ENCODE data around the gene PLXNA3.

DNA sequence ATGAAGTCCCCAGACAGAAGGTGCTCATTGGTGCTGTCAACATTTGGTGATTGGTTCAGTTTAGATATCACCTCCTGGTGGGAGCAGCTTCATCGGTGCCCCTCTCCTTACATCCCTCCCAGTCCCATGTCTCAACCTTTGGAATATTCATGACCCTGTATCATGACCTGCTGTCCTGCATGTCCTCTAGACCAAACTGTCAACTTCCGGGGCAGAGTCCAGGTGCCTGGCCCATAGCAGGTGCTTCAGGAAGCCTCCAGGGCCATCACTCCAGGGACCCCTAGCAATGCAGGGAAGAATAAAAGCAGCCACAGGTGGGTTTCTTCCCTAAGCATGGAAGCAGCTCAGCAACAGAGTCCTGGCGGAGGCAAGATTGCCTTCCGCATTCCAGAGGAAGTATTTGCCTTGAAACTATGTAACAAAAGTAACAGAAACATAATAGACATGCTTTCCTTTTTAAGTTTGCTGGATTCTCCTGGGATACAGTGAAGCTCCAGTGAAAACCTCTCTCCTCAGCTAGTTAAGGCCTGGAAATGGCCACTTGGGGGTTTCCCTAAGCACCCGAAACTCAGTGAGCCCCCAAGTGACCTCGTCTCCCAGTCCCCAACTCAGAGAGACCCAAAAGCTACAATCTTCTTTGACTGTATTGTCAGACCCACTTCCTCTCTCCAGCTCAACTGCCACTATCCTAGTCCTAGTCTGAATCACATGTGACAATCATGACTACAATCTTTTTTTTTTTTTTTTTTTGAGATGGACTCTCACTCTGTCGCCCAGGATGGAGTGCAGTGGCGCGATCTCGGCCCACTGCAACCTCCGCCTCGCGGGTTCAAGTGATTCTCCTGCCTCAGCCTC lies 30.9 kb upstream of the PLXNA3 start:
- TF ChIP-seq, protein P1, sequence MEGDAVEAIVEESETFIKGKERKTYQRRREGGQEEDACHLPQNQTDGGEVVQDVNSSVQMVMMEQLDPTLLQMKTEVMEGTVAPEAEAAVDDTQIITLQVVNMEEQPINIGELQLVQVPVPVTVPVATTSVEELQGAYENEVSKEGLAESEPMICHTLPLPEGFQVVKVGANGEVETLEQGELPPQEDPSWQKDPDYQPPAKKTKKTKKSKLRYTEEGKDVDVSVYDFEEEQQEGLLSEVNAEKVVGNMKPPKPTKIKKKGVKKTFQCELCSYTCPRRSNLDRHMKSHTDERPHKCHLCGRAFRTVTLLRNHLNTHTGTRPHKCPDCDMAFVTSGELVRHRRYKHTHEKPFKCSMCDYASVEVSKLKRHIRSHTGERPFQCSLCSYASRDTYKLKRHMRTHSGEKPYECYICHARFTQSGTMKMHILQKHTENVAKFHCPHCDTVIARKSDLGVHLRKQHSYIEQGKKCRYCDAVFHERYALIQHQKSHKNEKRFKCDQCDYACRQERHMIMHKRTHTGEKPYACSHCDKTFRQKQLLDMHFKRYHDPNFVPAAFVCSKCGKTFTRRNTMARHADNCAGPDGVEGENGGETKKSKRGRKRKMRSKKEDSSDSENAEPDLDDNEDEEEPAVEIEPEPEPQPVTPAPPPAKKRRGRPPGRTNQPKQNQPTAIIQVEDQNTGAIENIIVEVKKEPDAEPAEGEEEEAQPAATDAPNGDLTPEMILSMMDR (IDR thresholded peaks at IDR 0.05): no peak
- no peak for TF ChIP-seq ZFX (IDR thresholded peaks at IDR 0.05; ENCODE audit: borderline replicate concordance)

Measured in 22Rv1 (cell line).